Progenitor cell of endocrine pancreas (in vitro differentiated cells): Measurements from ENCODE around the gene CHCHD1. TPM values are rescaled to one million over a fixed set of nuclear protein-coding genes. Genes with fewer than 3 reads are reported as not detected.
"Not testable (repeated sequence)": the region's sequence is repeated elsewhere in the genome, so short reads cannot be mapped to it uniquely, and the experiment has no call there.

Experiments used
- DNase-seq: peaks from one replicate; pipeline ENCODE4 v3.0.0; 2021; ENCODE audit warnings: low spot score; ENCODE audit not compliant: unreplicated experiment
- H3K27ac Mint-ChIP-seq: 2 replicates; pipeline ENCODE4 v1.8.0; 2021; ENCODE audit warnings: mild to moderate bottlenecking, moderate library complexity, mixed read lengths
- H3K27me3 Mint-ChIP-seq: 2 replicates; pipeline ENCODE4 v1.8.0; 2021; ENCODE audit warnings: mixed read lengths
- H3K36me3 Mint-ChIP-seq: 2 replicates; pipeline ENCODE4 v1.8.0; 2022; ENCODE audit warnings: mixed read lengths; ENCODE audit not compliant: insufficient read depth
- H3K4me1 Mint-ChIP-seq: 2 replicates; pipeline ENCODE4 v1.8.0; 2021; ENCODE audit warnings: low read depth, mixed read lengths
- H3K4me3 Mint-ChIP-seq: 2 replicates; pipeline ENCODE4 v1.8.0; 2021; ENCODE audit warnings: low read depth, mild to moderate bottlenecking, moderate library complexity, mixed read lengths
- H3K9me3 Mint-ChIP-seq: 2 replicates; pipeline ENCODE4 v1.8.0; 2021; ENCODE audit warnings: low read depth, mixed read lengths
- total RNA-seq: library from RNA; stranded (reverse); gene quantifications from 2 replicates; pipeline ENCODE4 v1.2.1, GENCODE V29; 2021
- TF ChIP-seq, protein P1 (sequence below): fragments of 200-600 bp; sonication (generic); IDR thresholded peaks from one replicate; pipeline ENCODE4 v1.5.0; 2021; ENCODE audit warnings: antibody characterized with exemption, mild to moderate bottlenecking; ENCODE audit not compliant: unreplicated experiment

CHCHD1 gene
- total RNA-seq, 1 donor from 2014 or later = 38.8 TPM

GRCh38 chr10:73789659-73790055 is 7.8 kb downstream of the CHCHD1 start:
- Mint-ChIP-seq H3K4me3 (no peak overlapping the region), H3K4me1 (peaks cover 18% of the 10 kb centered on the region), H3K9me3 (no peaks in the 10 kb centered on the region), H3K36me3 (peaks cover 16% of the 10 kb centered on the region), H3K27me3 (no peaks in the 10 kb centered on the region), H3K27ac (no peak overlapping the region)
- TF ChIP-seq, protein P1, sequence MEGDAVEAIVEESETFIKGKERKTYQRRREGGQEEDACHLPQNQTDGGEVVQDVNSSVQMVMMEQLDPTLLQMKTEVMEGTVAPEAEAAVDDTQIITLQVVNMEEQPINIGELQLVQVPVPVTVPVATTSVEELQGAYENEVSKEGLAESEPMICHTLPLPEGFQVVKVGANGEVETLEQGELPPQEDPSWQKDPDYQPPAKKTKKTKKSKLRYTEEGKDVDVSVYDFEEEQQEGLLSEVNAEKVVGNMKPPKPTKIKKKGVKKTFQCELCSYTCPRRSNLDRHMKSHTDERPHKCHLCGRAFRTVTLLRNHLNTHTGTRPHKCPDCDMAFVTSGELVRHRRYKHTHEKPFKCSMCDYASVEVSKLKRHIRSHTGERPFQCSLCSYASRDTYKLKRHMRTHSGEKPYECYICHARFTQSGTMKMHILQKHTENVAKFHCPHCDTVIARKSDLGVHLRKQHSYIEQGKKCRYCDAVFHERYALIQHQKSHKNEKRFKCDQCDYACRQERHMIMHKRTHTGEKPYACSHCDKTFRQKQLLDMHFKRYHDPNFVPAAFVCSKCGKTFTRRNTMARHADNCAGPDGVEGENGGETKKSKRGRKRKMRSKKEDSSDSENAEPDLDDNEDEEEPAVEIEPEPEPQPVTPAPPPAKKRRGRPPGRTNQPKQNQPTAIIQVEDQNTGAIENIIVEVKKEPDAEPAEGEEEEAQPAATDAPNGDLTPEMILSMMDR = no peak
- DNase-seq = no peak

DNA sequence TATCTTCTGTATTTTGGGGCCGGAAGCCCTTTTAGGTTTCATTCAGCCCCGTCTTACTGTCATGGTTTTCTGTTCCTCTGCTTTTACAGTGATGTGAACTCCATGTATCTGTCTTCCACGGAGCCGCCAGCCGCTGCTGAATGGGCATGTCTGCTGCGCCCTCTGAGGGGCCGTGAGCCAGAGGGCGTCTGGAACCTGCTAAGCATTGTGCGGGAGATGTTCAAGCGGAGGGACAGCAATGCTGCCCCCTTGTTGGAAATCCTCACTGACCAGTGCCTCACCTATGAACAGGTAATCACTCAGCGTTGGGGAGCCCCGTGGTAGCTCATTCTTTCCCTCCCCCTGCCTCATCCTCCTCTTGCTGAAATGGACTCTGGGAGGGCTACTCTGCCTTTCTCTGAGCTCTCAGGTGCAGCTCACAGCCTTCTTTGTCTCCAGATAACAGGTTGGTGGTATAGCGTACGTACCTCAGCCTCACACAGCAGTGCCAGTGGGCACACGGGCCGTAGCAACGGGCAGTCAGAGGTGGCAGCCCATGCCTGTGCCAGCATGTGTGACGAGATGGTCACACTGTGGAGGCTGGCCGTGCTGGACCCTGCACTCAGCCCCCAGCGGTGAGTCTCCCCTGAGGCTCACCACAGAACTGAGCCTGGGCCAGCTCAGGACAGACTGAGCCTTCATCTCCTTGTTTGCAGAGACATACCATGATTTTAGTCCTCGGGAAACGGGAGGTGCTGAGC is 9.2 kb downstream of the CHCHD1 start:
- Mint-ChIP-seq H3K36me3 (peaks cover 16% of the 10 kb centered on the region), H3K27me3 (no peaks in the 10 kb centered on the region), H3K4me3 (no peak overlapping the region), H3K9me3 (no peaks in the 10 kb centered on the region), H3K27ac (no peak overlapping the region), H3K4me1 (peaks cover 11% of the 10 kb centered on the region)
- no peak for DNase-seq
- TF ChIP-seq, protein P1 = no peak

DNA sequence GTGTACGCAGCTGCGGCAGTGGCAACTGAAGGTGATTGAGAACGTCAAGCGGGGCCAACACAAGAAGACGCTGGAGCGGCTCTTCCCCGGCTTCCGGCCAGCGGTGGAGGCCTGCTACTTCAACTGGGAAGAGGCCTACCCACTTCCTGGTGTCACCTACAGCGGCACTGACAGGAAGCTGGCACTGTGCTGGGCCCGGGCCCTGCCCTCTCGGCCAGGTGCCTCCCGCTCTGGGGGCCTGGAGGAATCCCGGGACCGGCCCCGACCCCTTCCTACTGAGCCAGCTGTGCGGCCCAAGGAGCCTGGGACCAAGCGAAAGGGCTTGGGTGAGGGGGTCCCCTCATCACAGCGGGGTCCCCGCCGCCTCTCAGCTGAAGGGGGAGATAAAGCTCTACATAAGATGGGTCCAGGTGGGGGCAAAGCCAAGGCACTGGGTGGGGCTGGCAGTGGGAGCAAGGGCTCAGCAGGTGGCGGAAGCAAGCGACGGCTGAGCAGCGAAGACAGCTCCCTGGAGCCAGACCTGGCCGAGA is 10.1 kb downstream of the CHCHD1 start:
- H3K36me3 Mint-ChIP-seq = peaks cover 20% of the 10 kb centered on the region

GRCh38 chr10:73793456-73793855 is 11.6 kb downstream of the CHCHD1 start:
- no peak overlapping the region for H3K27ac Mint-ChIP-seq
- H3K27me3 Mint-ChIP-seq = no peaks in the 10 kb centered on the region
- H3K9me3 Mint-ChIP-seq = no peaks in the 10 kb centered on the region
- peaks cover 22% of the 10 kb centered on the region for H3K36me3 Mint-ChIP-seq
- no peak overlapping the region for H3K4me3 Mint-ChIP-seq
- H3K4me1 Mint-ChIP-seq = no peaks in the 10 kb centered on the region
- TF ChIP-seq, protein P1 = no peak
- DNase-seq = no peak

More for the DNA sequence above, 10.1 kb downstream of the CHCHD1 start:
- Mint-ChIP-seq H3K4me1 (peaks cover 5% of the 10 kb centered on the region), H3K9me3 (no peaks in the 10 kb centered on the region), H3K27me3 (no peaks in the 10 kb centered on the region), H3K27ac (no peak overlapping the region), H3K4me3 (no peak overlapping the region)
- no peak for DNase-seq
- TF ChIP-seq, protein P1 = no peak

DNA sequence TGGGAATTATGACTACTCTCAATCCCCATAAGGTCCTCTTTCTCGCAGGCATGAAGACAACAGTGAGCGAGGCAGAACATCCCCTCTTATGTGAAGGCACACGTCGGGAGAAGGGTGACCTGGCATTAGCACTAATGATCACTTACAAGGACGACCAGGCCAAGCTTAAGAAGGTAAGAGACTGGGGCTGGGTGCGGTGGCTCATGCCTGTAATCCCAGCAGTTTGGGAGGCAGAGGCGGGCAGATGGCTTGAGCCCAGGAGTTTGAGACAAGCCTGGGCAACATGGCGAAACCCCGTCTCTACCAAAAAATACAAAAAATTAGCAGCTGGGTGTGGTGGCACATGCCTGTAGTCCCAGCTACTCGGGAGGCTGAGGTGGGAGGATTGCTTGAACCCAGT is 13.6 kb downstream of the CHCHD1 start:
- not testable (repeated sequence) for DNase-seq, H3K27ac Mint-ChIP-seq, H3K27me3 Mint-ChIP-seq, H3K4me3 Mint-ChIP-seq, H3K4me1 Mint-ChIP-seq, H3K9me3 Mint-ChIP-seq
- peaks cover 16% of the 10 kb centered on the region for H3K36me3 Mint-ChIP-seq

GRCh38 chr10:73796035-73796434 is 14.2 kb downstream of the CHCHD1 start:
- not testable (repeated sequence) for H3K4me1 Mint-ChIP-seq, H3K9me3 Mint-ChIP-seq, H3K27me3 Mint-ChIP-seq, H3K4me3 Mint-ChIP-seq, H3K27ac Mint-ChIP-seq, DNase-seq
- peaks cover 15% of the 10 kb centered on the region for H3K36me3 Mint-ChIP-seq
